Measurements from ENCODE around the gene G6PC1. TPM values are rescaled to one million over a fixed set of nuclear protein-coding genes. Genes with fewer than 3 reads are reported as not detected.
"Not testable (repeated sequence)": the region's sequence is repeated elsewhere in the genome, so short reads cannot be mapped to it uniquely, and the experiment has no call there.

Gene G6PC1
- total and polyA plus RNA-seq, 2 donors (not counting 1 experiment from before 2014, with no cell fraction given), result not detected

GRCh38 chr17:42880776-42881310, 19.8 kb upstream of the G6PC1 start:
- ChIA-PET POLR2A (no interaction called here), CTCF (no interaction called here)
- no peaks in the 10 kb centered on the region for H3K9me3 Mint-ChIP-seq (ENCODE audit: insufficient read depth)
- peaks cover 20% of the 10 kb centered on the region for H3K27me3 Mint-ChIP-seq
- Histone ChIP-seq H3K4me2 (replicated peaks; ENCODE audit: low read depth, low read length, poor library complexity, severe bottlenecking) (no peak overlapping the region), H3K9me3 (ENCODE audit: control extremely low read depth in 1 of 3, control insufficient read depth in 2 of 3, insufficient read depth in 1 of 3, low read length in 2 of 3) (no peaks in the 10 kb centered on the region), H3K27me3 (replicated peaks in 1 of 4; ENCODE audit: control extremely low read depth in 1 of 4, control insufficient read depth in 3 of 4, insufficient read depth in 4 of 4, low read length in 3 of 4) (peaks cover 0 to 6% (median 0%) of the 10 kb centered on the region in 4 experiments), H2AFZ (ENCODE audit: insufficient read depth, low read depth, low read length, poor library complexity, severe bottlenecking) (no peak overlapping the region), H3K27ac (ENCODE audit: low read length in 2 of 2) (no peak overlapping the region), H3K36me3 (replicated peaks in 1 of 2; ENCODE audit: control extremely low read depth in 1 of 2, control insufficient read depth in 1 of 2, extremely low read depth in 1 of 2, insufficient read depth in 2 of 2, low read length in 1 of 2) (no peaks in the 10 kb centered on the region), H3K4me3 (ENCODE audit: control extremely low read depth in 1 of 5, extremely low read depth in 1 of 5, insufficient read depth in 1 of 5, low read depth in 2 of 5, low read length in 4 of 5) (no peak overlapping the region), H4K20me1 (ENCODE audit: control insufficient read depth, insufficient read depth, low read length, poor library complexity, severe bottlenecking) (no peaks in the 10 kb centered on the region), H3K79me2 (ENCODE audit: control insufficient read depth, insufficient read depth, low read length) (no peaks in the 10 kb centered on the region), H3K4me1 (ENCODE audit: control insufficient read depth in 2 of 2, insufficient read depth in 2 of 2, low read length in 2 of 2) (no peaks in the 10 kb centered on the region), H3K9ac (ENCODE audit: low read length) (no peak overlapping the region)
- no peak overlapping the region for H3K4me3 Mint-ChIP-seq
- TF ChIP-seq EZH2 (IDR thresholded peaks at IDR 0.05; ENCODE audit: borderline replicate concordance, insufficient read depth, low read depth, low read length, poor library complexity, severe bottlenecking) (no peak), CTCF (IDR thresholded peaks at IDR 0.05) (no peak)
- ATAC-seq (ENCODE audit: low read depth) (no peak), DNase-seq (no peak)
- WGBS (ENCODE audit: insufficient coverage), result 88% methylated on average over 3 of the region's 5 CpGs
- no peaks in the 10 kb centered on the region for H3K4me1 Mint-ChIP-seq
- intact Hi-C loops (cut with micrococcal nuclease), result no loop called here
- no peak overlapping the region for H3K27ac Mint-ChIP-seq

GRCh38 chr17:42881706-42882105, 18.9 kb upstream of the G6PC1 start:
- intact Hi-C loops (cut with micrococcal nuclease), result not testable (repeated sequence)

More at GRCh38 chr17:42881706-42882105, 18.9 kb upstream of the G6PC1 start:
- POLR2A ChIA-PET; H3K4me3 ChIP-seq (ENCODE audit: control extremely low read depth in 1 of 5, extremely low read depth in 1 of 5, insufficient read depth in 1 of 5, low read depth in 2 of 5, low read length in 4 of 5); H3K4me1 ChIP-seq (ENCODE audit: control insufficient read depth in 2 of 2, insufficient read depth in 2 of 2, low read length in 2 of 2); H3K9ac ChIP-seq (ENCODE audit: low read length); H3K4me1 Mint-ChIP-seq; H3K9me3 ChIP-seq (ENCODE audit: control extremely low read depth in 1 of 3, control insufficient read depth in 2 of 3, insufficient read depth in 1 of 3, low read length in 2 of 3); H3K4me3 Mint-ChIP-seq; H3K27ac ChIP-seq (ENCODE audit: low read length in 2 of 2); H3K4me2 ChIP-seq (replicated peaks; ENCODE audit: low read depth, low read length, poor library complexity, severe bottlenecking); ATAC-seq (ENCODE audit: low read depth); H3K9me3 Mint-ChIP-seq (ENCODE audit: insufficient read depth); H3K36me3 ChIP-seq (replicated peaks in 1 of 2; ENCODE audit: control extremely low read depth in 1 of 2, control insufficient read depth in 1 of 2, extremely low read depth in 1 of 2, insufficient read depth in 2 of 2, low read length in 1 of 2); H3K27me3 ChIP-seq (replicated peaks in 1 of 4; ENCODE audit: control extremely low read depth in 1 of 4, control insufficient read depth in 3 of 4, insufficient read depth in 4 of 4, low read length in 3 of 4); H3K27ac Mint-ChIP-seq; H2AFZ ChIP-seq (ENCODE audit: insufficient read depth, low read depth, low read length, poor library complexity, severe bottlenecking); H4K20me1 ChIP-seq (ENCODE audit: control insufficient read depth, insufficient read depth, low read length, poor library complexity, severe bottlenecking); H3K79me2 ChIP-seq (ENCODE audit: control insufficient read depth, insufficient read depth, low read length); CTCF ChIA-PET; DNase-seq: not testable (repeated sequence)
- H3K27me3 Mint-ChIP-seq, result peaks cover 25% of the 10 kb centered on the region
- 100% methylated on average over 2 of the region's 6 CpGs for WGBS (ENCODE audit: insufficient coverage)
